ENCODE measurements around the gene NKX2-4.
"Not testable (repeated sequence)": the region's sequence is repeated elsewhere in the genome, so short reads cannot be mapped to it uniquely, and the experiment has no call there.

The NKX2-4 gene

DNA sequence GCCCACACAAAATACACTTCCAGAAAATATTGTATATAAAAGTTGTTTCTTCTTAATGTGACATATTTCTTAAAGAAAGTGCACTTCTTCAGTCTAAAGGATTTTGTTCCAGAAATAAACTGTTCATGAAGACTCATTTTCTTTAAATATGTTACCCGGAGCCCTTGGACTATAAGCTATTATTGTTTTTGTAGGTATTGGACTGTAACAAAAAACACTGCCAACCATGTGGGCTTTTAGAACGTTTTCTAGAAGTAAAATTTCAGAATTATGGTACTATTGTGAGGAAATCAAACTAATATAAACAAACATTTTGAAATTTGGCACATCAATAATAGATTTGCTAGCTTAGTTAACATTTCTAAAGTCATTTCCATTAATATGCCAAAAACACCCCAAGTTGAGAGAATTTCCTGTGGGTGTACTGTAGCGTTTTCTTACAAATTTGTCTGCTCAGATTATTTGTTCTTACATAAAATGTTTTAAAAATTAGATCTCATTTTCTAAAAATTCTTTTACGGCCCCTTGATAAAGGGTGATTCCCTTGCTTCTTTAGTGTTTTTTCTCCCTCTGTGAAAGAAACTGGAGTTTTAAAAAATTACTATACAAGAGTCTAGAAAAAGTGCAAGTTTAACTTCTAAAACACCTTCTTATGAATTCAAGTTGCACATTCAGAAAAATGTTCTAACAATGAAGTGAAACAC is 3.4 kb downstream of the NKX2-4 start:
- no peak for DNase-seq

GRCh38 chr20:21393166-21393565 is 4.2 kb downstream of the NKX2-4 start:
- no peak for DNase-seq

GRCh38 chr20:21391972-21392352 is 5.4 kb downstream of the NKX2-4 start:
- no peak for DNase-seq

DNA sequence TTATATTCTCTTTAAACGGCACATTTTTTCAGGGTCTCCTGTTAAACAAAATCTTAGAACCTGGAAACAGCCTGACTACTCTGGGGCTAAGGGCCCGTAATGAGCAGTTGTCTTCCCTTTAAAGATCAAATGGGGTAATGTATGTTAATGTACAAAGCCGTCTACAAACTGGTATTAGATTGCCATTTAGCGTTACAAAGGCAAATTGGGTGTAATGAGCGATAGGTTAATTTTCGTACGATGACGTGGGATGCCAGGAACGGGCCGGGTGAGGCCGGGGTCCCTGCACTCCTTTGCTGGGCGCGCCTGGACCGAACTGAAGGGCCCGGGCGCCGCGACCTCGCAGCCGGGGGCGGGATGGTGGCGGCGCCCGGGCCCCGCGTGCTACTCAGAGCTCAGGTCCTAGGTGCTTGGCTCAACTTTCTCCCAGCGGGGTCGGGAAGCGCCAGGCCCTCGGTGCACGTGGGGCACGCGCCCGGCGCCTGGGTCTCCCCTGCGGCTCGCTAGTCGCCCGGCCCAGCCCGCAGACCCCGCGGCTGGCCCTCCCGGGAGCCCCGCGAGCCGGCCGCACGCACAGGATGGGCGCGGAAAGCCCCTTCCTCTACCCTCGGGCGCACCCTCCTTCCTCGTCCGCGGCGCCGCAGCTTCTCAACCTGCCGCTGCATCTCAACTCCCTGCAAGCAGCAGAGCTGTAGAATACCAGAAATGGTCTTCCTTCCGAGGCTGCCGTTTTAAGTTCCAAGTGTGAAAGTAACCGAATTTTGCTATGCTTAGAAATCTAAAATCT is 5.9 kb downstream of the NKX2-4 start:
- DNase-seq: no peak

GRCh38 chr20:21390768-21391167 is 6.6 kb downstream of the NKX2-4 start:
- no peak for DNase-seq

- no peak for DNase-seq
Observed at GRCh38 chr20:21389368-21389767, 8.0 kb downstream of the NKX2-4 start.

GRCh38 chr20:21388566-21388965 is 8.8 kb downstream of the NKX2-4 start:
- DNase-seq: no peak

GRCh38 chr20:21387528-21387927 is 9.8 kb downstream of the NKX2-4 start:
- DNase-seq: no peak

DNA sequence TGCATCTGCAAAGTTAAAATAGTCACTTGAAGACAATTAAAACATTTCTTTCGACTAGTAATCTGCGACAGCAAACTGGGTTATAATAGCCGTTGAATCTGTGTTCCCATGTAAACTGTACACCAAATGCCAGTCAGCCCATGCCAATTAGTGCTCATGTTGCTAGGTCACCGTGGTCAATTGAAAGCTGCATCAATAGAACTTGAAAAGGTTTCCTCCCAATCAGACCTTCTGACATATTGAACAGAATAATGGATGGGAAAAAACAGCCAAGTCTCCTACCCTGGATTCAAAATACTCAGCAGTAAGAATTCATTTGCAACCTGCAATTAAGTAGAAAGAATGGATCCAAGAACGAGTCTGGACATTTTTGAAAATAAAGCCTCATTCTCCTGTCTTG is 11.2 kb downstream of the NKX2-4 start:
- no peak for DNase-seq

DNA sequence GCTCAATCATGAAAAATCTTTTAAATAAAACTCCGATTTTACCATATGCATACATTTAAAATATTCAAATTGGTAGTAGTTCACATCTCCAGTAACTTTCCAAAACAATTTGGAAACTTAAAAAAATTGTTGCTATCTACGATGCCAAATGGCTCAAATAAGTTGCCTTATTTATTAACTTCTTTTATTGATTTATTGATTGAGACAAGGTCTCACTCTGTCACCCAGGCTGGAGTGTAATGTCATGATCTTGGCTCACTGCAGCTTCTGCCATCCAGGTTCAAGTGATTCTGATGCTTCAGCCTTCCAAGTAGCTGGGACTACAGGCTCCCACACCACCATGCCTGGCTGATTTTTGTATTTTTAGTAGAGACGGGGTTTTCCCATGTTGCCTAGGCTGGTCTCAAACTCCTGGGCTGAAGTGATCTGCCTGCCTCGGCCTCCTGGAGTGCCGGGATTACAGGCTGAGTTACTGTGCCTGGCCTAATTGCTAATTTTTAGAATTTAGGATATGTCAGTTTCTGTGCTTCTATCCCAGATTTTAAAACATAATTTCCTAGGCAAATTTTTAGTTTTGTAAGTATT is 12.9 kb downstream of the NKX2-4 start:
- DNase-seq: no peak

DNA sequence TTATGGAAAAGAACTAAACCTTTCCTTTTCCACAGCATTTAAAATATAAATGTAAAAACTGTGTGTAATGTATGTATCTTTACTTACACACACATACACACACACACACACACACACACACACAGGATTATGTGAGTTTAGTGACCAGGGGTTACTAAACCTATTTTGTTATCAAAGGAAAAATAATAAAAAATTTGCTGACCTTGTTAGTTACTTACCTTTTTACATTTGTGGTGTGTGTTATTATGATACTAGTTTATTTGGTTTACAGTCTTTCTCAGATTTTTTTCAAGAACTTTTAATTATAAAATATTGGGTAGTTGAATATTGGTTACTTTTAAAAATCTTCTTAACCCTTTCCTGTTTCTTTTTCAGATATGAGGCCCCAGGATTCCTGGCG is 15.7 kb downstream of the NKX2-4 start:
- no peak for DNase-seq

- no peak for DNase-seq
Observed at GRCh38 chr20:21380711-21381110, 16.6 kb downstream of the NKX2-4 start.

DNA sequence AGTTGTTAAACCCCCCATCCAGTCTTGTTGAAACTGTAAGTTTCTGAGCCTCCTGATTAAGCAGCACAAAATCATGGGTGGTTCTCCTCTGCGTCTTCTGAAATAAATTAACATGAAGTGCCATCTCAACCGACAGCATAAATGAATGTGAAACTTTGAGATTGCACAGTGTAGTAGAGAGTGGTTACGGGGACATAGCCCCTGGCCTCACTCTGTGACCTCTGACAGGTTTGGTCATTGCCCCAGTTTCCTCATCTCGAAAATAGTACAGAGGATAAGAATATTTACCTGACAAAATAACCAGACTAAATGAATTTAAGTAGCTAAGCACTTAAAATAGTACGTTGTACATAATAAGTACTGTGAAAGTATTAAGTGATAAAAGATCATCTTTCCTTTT is 19.1 kb downstream of the NKX2-4 start:
- no peak for DNase-seq

DNA sequence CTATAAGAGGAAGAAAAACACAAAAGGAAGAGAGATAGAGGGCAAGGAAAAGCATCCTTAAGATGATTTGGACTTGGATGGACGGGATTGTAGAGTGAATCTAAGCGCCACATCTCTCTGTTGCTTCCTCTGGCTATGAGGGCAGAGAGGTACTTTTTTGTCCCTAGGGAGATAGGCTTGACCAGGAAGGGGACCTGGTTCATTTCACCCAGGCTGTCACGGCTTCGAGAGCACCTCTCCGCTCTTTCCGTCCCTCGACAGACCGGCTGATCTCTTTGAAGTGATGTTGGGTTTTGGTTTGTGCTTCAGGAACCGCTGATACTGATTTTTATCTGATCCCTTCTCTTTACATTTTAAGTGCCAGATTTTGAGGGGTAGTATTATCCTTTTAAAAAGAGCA is 19.6 kb downstream of the NKX2-4 start:
- DNase-seq: no peak

GRCh38 chr20:21376626-21377025 is 20.7 kb downstream of the NKX2-4 start:
- no peak for DNase-seq

GRCh38 chr20:21373436-21373835 is 23.9 kb downstream of the NKX2-4 start:
- DNase-seq: no peak

GRCh38 chr20:21372016-21372415 is 25.3 kb downstream of the NKX2-4 start:
- DNase-seq: no peak

DNA sequence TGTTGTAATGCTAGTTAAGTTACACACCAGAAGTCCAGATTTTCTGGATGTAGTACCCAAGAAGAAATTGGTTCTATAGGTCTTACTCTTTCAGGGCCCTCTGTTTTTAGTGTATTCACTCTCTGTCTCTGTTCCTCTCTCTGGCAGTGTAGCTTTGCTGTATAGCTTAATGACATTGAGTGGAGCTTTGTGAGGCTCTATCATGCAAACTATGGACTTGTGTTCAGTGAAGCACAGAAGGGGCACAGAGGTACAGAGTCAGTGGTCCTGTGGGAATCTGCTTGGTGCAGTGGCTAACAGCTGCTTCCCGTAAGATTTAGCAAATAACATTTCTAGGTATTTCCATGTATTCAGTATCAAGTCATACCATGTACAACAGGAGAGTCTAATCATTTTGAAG is 26.1 kb downstream of the NKX2-4 start:
- no peak for DNase-seq

- DNase-seq: no peak
Observed at GRCh38 chr20:21368791-21369190, 28.5 kb downstream of the NKX2-4 start.

- DNase-seq: not testable (repeated sequence)
Observed at GRCh38 chr20:21366273-21366672, 31.1 kb downstream of the NKX2-4 start.

- DNase-seq: no peak
Observed at GRCh38 chr20:21365771-21366170, 31.6 kb downstream of the NKX2-4 start.

GRCh38 chr20:21364413-21364812 is 32.9 kb downstream of the NKX2-4 start:
- no peak for DNase-seq

- DNase-seq: no peak
Observed at GRCh38 chr20:21361266-21361665, 36.1 kb downstream of the NKX2-4 start.

GRCh38 chr20:21360705-21361104 is 36.6 kb downstream of the NKX2-4 start:
- no peak for DNase-seq
